ENCODE measurements around the gene EIF2AK2. TPM values are rescaled to one million over a fixed set of nuclear protein-coding genes. Genes with fewer than 3 reads are reported as not detected.
"Not testable (repeated sequence)": the region's sequence is repeated elsewhere in the genome, so short reads cannot be mapped to it uniquely, and the experiment has no call there.

EIF2AK2 gene
- polyA plus RNA-seq (2012; ENCODE audit: insufficient read depth, insufficient read length): 7.3 TPM

DNA sequence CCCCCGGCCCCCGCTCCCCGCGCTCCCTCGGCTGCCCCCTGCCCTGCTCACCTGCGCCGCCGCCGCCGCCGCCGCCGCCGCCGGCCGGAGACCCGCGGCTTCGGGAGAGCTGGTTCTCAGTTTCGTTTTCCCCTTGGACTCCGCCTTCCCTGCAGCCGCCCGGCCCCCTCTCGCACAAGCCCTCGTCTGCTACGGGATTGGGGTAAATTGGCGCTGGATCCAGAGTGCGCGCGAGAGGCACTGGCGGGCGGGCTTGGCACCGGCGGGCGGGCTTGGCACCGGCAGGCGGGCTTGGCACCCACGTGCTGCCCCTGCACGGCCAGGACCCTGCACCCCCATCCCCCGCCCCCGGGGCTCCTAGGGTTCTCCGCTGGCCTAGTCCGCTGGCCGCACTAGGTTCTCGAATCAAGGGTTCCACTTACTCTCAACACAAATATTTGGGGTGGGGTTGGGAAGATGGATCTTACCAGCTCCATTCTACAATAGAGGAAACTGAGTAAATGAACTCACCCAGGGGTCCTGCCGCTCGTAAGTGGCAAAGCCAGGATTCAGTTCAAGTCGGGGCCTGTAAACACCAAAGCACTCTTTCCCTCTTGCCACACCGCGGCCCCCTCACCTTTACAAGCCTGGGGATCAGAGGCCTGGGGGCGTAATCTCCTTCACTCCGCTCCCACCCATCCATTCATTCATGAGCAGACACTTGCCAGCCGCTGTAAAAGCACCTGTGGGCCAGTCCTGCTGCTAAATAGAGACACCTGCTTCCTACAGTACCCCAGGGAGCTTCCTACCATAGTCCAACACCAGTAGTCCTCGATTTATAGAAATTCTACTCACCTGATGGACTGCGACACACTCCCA lies at the start of gene EIF2AK2:
TSS of gene EIF2AK2 (minus strand) at position 124 of the 858 bp plus-strand sequence. CDS start 9,174 bp downstream, outside the sequence.
- H3K4me3 ChIP-seq (ENCODE audit: low read length): peak within 1 kb of the TSS; percentile 65
- peak; percentile 46 for DNase-seq (ENCODE audit: low read depth, low spot score)

DNA sequence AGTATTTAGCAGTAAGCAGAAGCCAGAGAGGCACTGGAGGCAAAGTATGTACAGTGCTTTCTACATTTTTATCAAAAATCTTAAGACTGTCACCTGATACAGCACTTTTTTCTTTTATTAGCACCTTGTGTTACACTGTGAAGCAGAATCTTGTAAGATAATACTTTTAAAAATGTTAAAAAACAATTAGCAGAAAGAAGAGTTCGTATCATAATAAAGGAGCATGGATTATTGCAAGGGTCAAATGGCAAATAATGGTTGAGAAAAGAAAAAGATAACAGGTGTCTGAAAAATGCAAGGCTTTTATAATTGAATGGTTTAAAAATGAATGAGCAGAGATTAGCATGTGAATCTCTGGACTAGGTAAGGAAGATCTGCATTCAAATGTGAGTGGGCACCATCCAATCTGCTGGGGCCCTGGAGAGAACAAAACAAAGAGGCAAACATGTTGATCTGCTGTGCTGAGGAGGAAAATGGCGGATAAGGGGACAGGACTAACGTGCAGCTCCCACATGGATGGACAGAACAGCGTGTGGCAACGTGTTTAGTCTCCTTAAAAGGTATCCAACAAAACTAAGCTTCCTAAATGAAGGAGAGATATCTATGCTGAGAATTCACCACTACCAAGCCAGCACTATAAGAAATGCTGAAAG lies 49.0 kb upstream of the EIF2AK2 start:
- no peak for DNase-seq (ENCODE audit: low read depth, low spot score)
- H3K4me3 ChIP-seq (ENCODE audit: low read length): no peak overlapping the region

DNA sequence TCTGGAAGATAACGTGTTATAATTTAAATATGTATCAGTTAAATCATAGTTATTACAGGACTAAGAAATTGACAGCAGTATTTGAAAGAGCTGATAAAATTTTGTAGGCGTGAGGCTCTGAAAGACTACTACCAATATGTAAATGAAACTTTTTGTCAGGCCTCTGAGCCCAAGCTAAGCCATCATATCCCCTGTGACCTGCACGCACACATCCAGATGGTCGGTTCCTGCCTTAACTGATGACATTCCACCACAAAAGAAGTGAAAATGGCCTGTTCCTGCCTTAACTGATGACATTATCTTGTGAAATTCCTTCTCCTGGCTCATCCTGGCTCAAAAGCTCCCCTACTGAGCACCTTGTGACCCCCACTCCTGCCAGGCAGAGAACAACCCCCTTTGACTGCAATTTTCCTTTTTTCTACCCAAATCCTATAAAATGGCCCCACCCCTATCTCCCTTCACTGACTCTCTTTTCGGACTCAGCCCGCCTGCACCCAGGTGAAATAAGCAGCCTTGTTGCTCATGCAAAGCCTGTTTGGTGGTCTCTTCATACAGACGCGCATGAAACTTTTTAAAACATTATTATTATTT lies 48.4 kb upstream of the EIF2AK2 start:
- H3K4me3 ChIP-seq (ENCODE audit: low read length); DNase-seq (ENCODE audit: low read depth, low spot score): not testable (repeated sequence)

DNA sequence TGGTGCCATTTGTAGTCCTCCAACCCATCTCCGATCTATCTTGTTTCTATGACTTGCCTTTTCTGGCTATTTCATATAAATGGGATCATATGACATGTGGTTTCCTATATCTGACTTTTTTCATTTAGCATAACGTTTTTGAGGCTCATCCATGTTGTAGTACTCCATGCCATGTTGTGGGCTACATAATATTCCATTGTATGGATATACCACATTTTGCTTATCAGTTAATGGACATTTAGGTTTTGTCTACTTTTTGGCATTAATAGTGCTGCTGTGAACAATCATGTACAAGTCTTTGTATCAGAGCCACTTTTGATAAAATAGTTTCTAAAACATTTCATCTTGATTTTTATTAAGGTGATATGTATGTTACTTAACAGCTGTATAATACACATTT lies 46.9 kb upstream of the EIF2AK2 start:
- DNase-seq (ENCODE audit: low read depth, low spot score): no peak
- H3K4me3 ChIP-seq (ENCODE audit: low read length): no peak overlapping the region

DNA sequence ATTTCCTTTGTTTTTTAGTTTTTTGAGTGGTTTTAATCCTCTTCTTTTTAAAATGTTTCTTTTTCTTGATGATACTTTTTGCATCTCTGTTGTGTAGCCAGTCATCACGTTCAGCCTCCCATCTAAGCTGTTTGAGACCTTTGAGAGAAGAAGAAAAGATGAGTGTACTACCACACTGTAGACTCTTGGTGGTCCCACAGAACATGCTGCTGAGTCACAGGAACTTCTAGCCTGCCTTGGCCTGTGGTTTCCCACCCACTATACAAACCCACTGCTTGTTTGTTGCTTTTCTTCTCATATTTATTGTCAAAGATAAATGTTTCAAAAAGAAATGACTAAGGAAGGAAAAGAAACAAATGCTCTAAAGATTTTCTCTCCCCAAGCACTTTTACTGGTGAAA lies 45.0 kb upstream of the EIF2AK2 start:
- no peak overlapping the region for H3K4me3 ChIP-seq (ENCODE audit: low read length)
- DNase-seq (ENCODE audit: low read depth, low spot score): peak; percentile 59

DNA sequence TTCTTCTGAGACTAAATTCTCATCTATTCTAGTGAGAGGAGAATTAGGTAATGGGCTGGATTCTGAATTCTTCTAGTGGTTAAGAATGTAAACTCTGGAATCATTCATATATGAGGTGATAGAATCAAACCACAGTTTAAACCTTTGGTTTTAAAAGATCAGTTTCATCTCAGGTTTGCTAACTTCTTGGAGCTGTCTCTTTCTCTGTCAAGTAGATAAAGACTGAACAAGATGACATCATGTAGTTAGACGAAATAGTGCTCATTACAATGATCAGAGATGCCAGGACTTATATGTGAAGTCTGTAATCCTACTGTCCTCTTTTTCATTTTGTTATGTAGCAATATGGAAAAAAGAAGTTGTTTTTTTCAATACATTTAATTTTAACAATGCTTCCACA lies 44.4 kb upstream of the EIF2AK2 start:
- H3K4me3 ChIP-seq (ENCODE audit: low read length): no peak overlapping the region
- no peak for DNase-seq (ENCODE audit: low read depth, low spot score)

DNA sequence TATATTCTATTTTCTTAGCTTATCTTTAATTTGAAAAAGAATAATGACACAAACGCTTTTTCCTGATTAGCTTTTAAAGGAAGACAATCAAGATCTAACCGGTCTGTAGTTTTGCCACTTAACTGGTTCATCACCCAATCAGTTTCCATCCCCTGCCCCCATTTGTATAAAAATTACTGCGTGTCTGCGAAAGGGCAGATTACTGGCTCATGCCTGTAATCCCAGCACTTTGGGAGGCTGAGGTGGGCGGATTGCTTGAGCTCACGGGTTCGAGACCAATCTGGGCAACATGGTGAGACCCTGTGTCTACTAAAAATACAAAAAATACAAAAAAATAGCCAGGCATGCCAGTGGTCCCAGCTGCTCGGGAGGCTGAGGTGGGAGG lies 41.9 kb upstream of the EIF2AK2 start:
- H3K4me3 ChIP-seq (ENCODE audit: low read length): no peak overlapping the region
- no peak for DNase-seq (ENCODE audit: low read depth, low spot score)

DNA sequence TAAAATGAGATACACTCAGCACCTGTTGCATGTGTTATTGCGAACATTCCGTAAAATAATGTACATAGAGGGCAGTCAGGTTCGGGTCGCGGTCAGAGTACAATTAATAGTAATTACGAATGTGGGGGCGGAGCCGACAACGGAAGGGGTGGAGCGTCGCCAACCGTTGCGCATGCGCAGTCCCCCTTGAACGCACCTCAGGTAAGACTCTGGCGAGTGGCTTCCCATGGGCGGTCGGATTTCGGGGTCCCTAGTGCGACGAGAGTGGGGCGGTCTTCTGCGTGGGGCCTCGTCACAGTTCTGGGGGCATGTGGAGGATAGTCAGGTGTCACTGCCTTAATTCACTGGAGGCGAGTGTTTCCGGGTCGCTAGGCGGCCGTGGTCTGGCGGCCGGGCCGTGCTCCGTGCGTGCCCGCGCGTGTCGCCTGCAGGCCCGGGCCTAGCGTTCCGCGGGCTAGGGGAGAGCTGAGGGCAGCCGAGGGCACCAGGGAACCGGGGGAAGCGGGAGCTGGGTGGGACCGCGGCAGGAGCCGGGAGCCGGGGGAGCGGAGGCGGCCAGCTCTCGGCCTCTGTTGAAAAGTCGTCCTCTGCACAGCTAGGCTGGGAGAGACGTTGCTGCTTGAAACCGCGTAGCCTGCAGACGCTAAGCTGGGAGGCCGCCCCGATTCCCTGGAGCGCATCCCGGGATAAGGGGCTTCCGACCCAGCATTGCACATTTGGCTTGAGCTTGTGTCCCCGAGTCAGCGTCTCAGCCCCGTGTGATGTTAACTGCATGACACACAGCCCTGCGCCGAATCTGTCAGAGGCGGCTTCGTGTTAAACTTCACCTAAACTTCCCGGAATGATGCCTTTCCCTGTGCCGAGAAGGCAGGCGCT lies 39.8 kb upstream of the EIF2AK2 start, which contains the start of gene CEBPZOS:
TSS of gene CEBPZOS (plus strand) at position 177 of the 876 bp plus-strand sequence. CDS start 3,209 bp downstream, outside the sequence.
- DNase-seq (ENCODE audit: low read depth, low spot score): peak; percentile 55
- H3K4me3 ChIP-seq (ENCODE audit: low read length): peak within 1 kb of the TSS; percentile 70

DNA sequence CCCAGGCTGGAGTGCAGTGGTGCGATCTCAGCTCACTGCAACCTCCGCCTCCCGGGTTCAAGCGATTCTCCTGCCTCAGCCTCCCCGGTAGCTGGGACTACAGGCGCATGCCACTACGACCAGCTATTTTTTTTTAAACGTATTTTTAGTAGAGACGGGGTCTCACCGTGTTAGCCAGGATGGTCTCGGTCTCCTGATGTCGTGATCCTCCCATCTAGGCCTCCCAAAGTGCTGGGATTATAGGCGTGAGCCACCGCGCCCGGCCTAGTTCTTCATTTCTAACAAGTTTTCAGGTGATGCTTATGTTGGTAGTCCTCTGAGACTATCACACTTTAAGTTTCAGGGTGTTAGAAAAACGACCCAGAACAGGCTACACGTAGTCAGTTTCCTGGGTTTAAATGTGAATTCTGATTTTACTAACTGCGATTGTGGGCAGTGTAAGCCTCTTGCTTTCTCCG lies 39.1 kb upstream of the EIF2AK2 start:
- not testable (repeated sequence) for DNase-seq (ENCODE audit: low read depth, low spot score)
- peak overlapping the region; percentile 70 for H3K4me3 ChIP-seq (ENCODE audit: low read length)

DNA sequence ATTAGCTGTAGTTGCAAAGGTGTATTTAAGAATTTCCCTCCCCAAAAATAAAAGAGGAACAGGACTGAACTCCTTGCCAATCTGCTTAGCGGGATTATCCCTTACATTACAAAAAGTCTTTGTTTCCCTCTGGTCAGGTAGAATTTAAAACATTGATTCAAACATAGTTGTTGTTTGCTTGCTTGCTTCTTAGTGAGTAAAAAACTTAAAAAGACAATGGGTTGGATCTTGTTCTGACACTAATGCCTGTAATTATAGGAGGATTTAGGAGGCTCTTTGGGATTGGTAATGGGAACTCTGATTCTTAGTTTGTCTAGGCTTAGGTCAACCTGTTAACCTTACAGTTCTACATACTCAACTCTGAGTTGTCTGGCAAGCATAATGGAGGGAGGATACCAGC lies 35.8 kb upstream of the EIF2AK2 start:
- no peak for DNase-seq (ENCODE audit: low read depth, low spot score)
- H3K4me3 ChIP-seq (ENCODE audit: low read length): no peak overlapping the region

DNA sequence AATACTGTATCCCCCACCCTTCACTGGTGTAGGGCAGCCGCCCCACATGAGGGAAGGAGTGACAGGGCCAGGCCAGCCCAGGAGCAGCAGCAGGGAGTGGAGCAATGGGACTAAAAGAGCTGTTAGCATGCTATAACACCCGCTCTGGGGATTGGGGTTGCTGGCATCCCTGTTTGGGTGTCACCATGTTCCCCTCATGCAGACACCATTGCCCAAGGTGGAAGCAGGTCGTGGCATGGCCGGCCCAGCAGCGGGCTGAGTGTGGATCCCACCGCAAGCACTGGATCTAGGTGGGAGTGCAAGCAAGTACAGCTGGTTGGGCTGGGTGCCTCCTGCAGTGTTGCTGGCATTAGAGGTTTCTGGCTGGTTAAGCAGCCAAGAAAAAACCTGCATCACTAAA lies 35.0 kb upstream of the EIF2AK2 start:
- DNase-seq (ENCODE audit: low read depth, low spot score): no peak

DNA sequence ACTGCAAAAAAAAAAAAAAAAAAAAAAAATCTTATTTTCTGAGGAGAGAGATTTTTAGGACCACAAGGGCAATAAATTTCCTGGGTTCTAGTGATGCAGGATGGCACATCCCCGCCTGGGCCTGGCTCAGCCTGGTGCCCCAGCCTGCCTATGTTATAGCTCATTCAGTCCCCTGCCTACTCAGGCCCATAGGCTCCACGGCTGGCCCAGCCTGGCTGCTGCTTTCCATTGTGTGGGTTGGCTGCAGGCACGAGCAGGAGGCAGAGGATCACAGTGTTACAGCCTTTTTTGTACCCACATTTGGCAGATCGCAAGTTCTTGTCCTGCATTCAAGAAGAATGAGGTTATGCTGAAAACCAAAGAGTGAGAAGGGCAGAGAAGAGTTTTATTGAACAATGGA lies 34.5 kb upstream of the EIF2AK2 start:
- no peak for DNase-seq (ENCODE audit: low read depth, low spot score)
- no peak overlapping the region for H3K4me3 ChIP-seq (ENCODE audit: low read length)

More for the DNA sequence above, 35.0 kb upstream of the EIF2AK2 start:
- H3K4me3 ChIP-seq (ENCODE audit: low read length): no peak overlapping the region

DNA sequence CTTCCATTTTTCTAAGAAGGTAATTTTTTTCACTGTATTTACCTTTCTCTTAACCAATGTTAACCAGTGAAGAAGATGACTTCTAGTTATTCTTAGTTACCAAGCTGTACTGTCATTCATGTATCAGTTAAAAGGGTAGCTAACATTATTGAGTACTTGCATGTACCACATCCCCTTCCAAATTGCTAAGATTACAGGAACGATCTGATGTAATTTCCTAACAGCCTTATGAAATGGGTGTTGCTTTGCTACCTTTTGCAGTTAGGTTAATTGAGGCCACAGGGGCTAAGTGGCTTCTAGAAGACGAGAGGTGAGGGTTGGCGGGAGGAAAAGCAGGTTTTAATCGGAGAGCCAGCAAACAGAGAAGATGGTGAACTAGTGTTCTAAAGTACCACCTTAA lies 33.5 kb upstream of the EIF2AK2 start:
- no peak overlapping the region for H3K4me3 ChIP-seq (ENCODE audit: low read length)
- no peak for DNase-seq (ENCODE audit: low read depth, low spot score)

DNA sequence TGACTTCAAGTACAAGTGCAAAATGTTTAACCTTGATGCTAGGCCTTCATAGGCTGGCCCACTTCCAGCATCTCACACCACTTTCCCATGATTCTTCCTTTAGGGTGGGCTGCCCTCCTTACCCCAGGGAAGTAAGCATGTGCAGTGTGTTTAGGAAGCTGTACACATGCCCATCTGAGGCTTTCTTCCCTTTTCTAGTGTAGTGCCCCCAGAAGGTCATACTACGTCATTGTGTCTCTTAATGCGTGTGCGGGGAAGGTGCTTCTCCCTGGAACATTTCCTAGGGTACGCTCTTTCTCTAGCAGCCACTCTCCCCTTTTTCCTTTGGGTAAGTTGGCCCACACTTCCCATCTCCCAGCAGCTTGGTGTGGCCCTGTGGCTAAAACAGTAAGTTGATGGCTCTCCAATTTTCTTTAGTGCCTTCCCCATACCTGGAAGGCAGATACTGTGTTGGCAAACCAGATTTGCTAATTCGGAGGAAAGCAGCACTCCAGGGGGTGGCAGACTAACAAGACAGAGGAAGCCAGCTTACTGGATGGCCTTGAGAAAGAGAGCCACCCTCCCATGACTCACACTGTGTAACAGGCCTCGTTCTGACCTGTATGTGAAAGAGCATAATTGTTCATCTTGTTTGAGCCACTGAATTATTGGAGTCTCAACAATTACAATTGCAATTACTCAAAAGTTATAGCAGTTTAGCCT lies 32.8 kb upstream of the EIF2AK2 start:
- no peak for DNase-seq (ENCODE audit: low read depth, low spot score)
- H3K4me3 ChIP-seq (ENCODE audit: low read length): no peak overlapping the region

DNA sequence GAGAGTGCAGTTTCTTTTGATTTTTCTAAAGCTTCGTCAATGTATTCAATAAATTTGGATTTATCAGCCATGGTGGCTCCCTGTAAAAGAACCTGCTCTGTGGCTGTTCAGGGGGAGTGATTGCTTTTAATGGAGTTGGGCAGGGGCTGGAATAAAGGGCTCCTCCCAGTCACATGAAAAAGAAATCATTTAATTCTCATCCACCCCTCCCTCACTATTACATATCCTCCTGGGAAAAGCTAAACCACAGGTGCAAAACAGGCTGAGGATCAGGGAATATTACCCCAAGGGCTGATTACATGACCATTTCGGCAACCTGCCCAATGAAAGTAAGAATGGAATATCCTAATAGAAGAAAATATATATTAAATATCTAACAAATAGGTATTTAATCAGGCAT lies 31.8 kb upstream of the EIF2AK2 start, which contains the start of gene SULT6B1:
TSS of gene SULT6B1 (minus strand) at position 101 of the 400 bp plus-strand sequence. CDS start at position 71, 30 bp downstream.
- no peak within 1 kb of the TSS for H3K4me3 ChIP-seq (ENCODE audit: low read length)
- DNase-seq (ENCODE audit: low read depth, low spot score): no peak

DNA sequence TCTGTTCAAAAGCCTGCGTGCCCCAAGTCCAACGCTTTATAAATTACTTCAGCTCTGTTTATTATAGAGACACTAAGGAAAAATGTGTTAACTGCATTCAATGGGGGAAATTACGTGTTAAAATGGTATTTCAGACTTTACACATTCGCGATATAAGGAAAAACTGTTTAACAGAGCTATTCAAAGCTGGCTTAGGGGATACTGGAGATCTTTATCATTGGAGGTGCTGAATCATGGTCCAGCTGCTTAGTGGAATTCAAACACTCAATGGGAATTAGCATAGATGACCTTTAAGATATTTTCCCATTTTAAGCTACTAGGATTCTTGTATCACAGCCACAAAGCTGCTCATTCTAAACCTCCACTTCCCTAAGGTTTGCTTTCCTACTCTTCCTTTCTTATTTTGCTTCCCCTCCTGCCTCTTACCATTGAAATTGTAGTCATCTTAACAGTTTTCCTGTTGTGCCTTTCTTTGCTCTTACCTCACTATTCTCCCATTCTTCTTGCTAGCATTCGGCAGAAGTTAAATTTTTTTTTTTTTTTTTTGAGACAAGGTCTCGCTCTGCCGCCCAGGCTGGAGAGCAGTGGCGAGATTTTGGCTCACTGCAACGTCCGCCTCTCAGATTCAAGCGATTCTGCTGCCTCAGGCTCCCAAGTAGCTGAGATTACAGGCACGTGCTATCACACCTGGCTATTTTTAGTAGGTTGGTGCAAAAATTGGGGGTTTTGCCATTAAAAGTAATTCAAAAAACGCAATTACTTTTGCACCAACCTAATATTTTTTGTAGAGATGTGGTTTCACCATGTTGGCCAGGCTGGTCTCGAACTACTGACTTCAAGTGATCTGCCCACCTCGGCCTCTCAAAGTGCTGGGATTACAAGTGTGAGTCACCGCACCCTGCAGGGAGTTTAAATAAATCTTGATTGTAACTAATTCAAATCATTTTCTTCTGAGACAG lies 25.2 kb upstream of the EIF2AK2 start:
- no peak overlapping the region for H3K4me3 ChIP-seq (ENCODE audit: low read length)
- DNase-seq (ENCODE audit: low read depth, low spot score): no peak

DNA sequence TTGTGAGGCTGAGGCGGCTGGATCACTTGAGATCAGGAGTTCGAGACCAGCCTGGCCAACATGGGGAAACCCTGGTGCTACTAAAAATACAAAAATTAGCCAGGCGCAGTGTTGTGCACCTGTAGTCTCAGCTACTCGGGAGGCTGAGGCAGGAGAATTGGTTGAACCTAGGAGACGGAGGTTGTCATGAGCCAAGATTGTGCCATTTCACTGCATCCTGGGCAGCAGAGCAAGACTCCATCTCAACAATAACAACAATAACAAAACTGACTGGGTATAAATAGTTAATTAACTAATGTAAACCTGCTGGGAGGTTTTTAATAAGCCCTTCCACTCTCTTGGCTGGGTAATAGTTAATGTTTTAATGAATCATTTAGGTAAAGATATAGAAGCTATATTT lies 23.9 kb upstream of the EIF2AK2 start:
- no peak overlapping the region for H3K4me3 ChIP-seq (ENCODE audit: low read length)
- no peak for DNase-seq (ENCODE audit: low read depth, low spot score)

Measured in Jurkat, Clone E6-1 (cell line).